Measurements from ENCODE around the gene CDH19. TPM values are rescaled to one million over a fixed set of nuclear protein-coding genes. Genes with fewer than 3 reads are reported as not detected.

CDH19 gene
- total RNA-seq, 1 experiment from 2014 or later, result not detected

DNA sequence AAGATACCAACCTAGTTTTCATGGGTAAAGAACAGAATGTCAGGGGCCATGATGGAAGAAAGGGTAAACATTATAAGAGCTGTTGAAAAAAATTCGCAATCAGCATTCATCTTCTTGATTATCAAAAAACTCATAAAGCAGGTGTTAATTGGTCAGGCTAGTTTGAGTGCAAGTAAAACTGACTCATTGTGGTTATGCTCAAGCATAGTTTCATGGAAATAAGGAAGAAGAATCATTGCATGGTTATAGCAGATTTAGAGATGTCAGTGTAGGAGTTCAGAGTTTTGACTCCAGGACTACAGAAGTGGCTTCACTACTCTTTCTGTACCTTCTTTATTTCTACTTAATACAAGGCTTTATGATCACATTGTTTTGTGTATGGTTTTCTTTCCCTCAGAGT lies 26.9 kb upstream of the CDH19 start:
- Histone ChIP-seq H3K27ac (ENCODE audit: low read depth, low read length, poor library complexity, severe bottlenecking) (no peak overlapping the region), H3K4me3 (ENCODE audit: low read depth, low read length, poor library complexity, severe bottlenecking) (no peak overlapping the region), H3K36me3 (ENCODE audit: insufficient read depth, low read length, poor library complexity, severe bottlenecking) (no peaks in the 10 kb centered on the region), H3K9me3 (ENCODE audit: low read depth, low read length, poor library complexity, severe bottlenecking) (no peaks in the 10 kb centered on the region), H3K27me3 (replicated peaks; ENCODE audit: insufficient read depth, low read depth, low read length, poor library complexity) (no peaks in the 10 kb centered on the region), H3K4me1 (ENCODE audit: insufficient read depth, low read length, poor library complexity, severe bottlenecking) (no peaks in the 10 kb centered on the region)
- intact Hi-C loops (cut with micrococcal nuclease; ENCODE audit: unreplicated experiment), result no loop called here
- no peak for DNase-seq (ENCODE audit: low spot score)
- TF ChIP-seq EZH2 (IDR thresholded peaks at IDR 0.05; ENCODE audit: borderline replicate concordance, low read depth, low read length, poor library complexity, severe bottlenecking), result no peak
- TF ChIP-seq, protein P1, sequence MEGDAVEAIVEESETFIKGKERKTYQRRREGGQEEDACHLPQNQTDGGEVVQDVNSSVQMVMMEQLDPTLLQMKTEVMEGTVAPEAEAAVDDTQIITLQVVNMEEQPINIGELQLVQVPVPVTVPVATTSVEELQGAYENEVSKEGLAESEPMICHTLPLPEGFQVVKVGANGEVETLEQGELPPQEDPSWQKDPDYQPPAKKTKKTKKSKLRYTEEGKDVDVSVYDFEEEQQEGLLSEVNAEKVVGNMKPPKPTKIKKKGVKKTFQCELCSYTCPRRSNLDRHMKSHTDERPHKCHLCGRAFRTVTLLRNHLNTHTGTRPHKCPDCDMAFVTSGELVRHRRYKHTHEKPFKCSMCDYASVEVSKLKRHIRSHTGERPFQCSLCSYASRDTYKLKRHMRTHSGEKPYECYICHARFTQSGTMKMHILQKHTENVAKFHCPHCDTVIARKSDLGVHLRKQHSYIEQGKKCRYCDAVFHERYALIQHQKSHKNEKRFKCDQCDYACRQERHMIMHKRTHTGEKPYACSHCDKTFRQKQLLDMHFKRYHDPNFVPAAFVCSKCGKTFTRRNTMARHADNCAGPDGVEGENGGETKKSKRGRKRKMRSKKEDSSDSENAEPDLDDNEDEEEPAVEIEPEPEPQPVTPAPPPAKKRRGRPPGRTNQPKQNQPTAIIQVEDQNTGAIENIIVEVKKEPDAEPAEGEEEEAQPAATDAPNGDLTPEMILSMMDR (conservative IDR thresholded peaks at IDR 0.05; ENCODE audit: low read depth, low read length), result no peak
- ChIA-PET CTCF (no interaction called here), POLR2A (ENCODE audit: low non-redundant PET) (no interaction called here)
- no TSS peak for BruUV-seq (replicated peaks)

- Histone ChIP-seq H3K9me3 (ENCODE audit: low read depth, low read length, poor library complexity, severe bottlenecking) (no peaks in the 10 kb centered on the region), H3K27me3 (replicated peaks; ENCODE audit: insufficient read depth, low read depth, low read length, poor library complexity) (no peaks in the 10 kb centered on the region), H3K4me3 (ENCODE audit: low read depth, low read length, poor library complexity, severe bottlenecking) (no peak overlapping the region), H3K27ac (ENCODE audit: low read depth, low read length, poor library complexity, severe bottlenecking) (no peak overlapping the region), H3K4me1 (ENCODE audit: insufficient read depth, low read length, poor library complexity, severe bottlenecking) (no peaks in the 10 kb centered on the region), H3K36me3 (ENCODE audit: insufficient read depth, low read length, poor library complexity, severe bottlenecking) (no peaks in the 10 kb centered on the region)
- no TSS peak for BruUV-seq (replicated peaks)
- DNase-seq (ENCODE audit: low spot score), result no peak
- TF ChIP-seq EZH2 (IDR thresholded peaks at IDR 0.05; ENCODE audit: borderline replicate concordance, low read depth, low read length, poor library complexity, severe bottlenecking), result no peak
- TF ChIP-seq, protein P1 (conservative IDR thresholded peaks at IDR 0.05; ENCODE audit: low read depth, low read length), result no peak
- ChIA-PET POLR2A (ENCODE audit: low non-redundant PET) (no interaction called here), CTCF (no interaction called here)
- intact Hi-C loops (cut with micrococcal nuclease; ENCODE audit: unreplicated experiment), result no loop called here
These were observed 19.9 kb upstream of the CDH19 start for GRCh38 chr18:66623821-66624220.

GRCh38 chr18:66621816-66622576 lies 18.1 kb upstream of the CDH19 start:
- Histone ChIP-seq H3K9me3 (ENCODE audit: low read depth, low read length, poor library complexity, severe bottlenecking) (no peaks in the 10 kb centered on the region), H3K4me3 (ENCODE audit: low read depth, low read length, poor library complexity, severe bottlenecking) (no peak overlapping the region), H3K36me3 (ENCODE audit: insufficient read depth, low read length, poor library complexity, severe bottlenecking) (no peaks in the 10 kb centered on the region), H3K4me1 (ENCODE audit: insufficient read depth, low read length, poor library complexity, severe bottlenecking) (no peaks in the 10 kb centered on the region), H3K27me3 (replicated peaks; ENCODE audit: insufficient read depth, low read depth, low read length, poor library complexity) (no peaks in the 10 kb centered on the region), H3K27ac (ENCODE audit: low read depth, low read length, poor library complexity, severe bottlenecking) (no peak overlapping the region)
- ChIA-PET CTCF (interaction anchor here (0.6 kb wide), 1 partner anchor 398 kb away, joined by 4 read pairs; no protein-coding TSS in a partner anchor), POLR2A (ENCODE audit: low non-redundant PET) (no interaction called here)
- intact Hi-C loops (cut with micrococcal nuclease; ENCODE audit: unreplicated experiment), result no loop called here
- BruUV-seq (replicated peaks), result no TSS peak
- TF ChIP-seq EZH2 (IDR thresholded peaks at IDR 0.05; ENCODE audit: borderline replicate concordance, low read depth, low read length, poor library complexity, severe bottlenecking), result no peak
- TF ChIP-seq, protein P1 (conservative IDR thresholded peaks at IDR 0.05; ENCODE audit: low read depth, low read length), result no peak
- no peak for DNase-seq (ENCODE audit: low spot score)
